T-helper 1 cell treated with Interleukin-12 subunit alpha and Interleukin-12 subunit beta and Interleukin-4 antibody, amounts not matched to agents 30 μg/mL and 1 μg/mL, for 36 hours (primary cell): ENCODE data around the gene FNBP1.

Source experiments
- H3K27ac Mint-ChIP-seq: one replicate; pipeline ENCODE4 v1.8.0; 2021; ENCODE audit warnings: mild to moderate bottlenecking, mixed read lengths
- H3K27me3 Mint-ChIP-seq: one replicate; pipeline ENCODE4 v1.8.0; 2021; ENCODE audit warnings: low read depth, mixed read lengths
- H3K36me3 Mint-ChIP-seq: one replicate; pipeline ENCODE4 v1.8.0; 2021; ENCODE audit warnings: low read depth, mixed read lengths
- H3K4me1 Mint-ChIP-seq: one replicate; pipeline ENCODE4 v1.8.0; 2021; ENCODE audit warnings: low read depth, mixed read lengths
- H3K4me3 Mint-ChIP-seq: one replicate; pipeline ENCODE4 v1.8.0; 2021; ENCODE audit warnings: mild to moderate bottlenecking, moderate library complexity, mixed read lengths
- H3K9me3 Mint-ChIP-seq: one replicate; pipeline ENCODE4 v1.8.0; 2021; ENCODE audit warnings: mixed read lengths

FNBP1 gene

GRCh38 chr9:129929496-129930125, 113.4 kb downstream of the FNBP1 start:
- Mint-ChIP-seq H3K4me3 (no peak overlapping the region), H3K27ac (no peak overlapping the region), H3K9me3 (no peaks in the 10 kb centered on the region), H3K36me3 (peaks cover 29% of the 10 kb centered on the region), H3K27me3 (no peaks in the 10 kb centered on the region), H3K4me1 (peaks cover 42% of the 10 kb centered on the region)

- H3K27ac Mint-ChIP-seq, result no peak overlapping the region
- H3K4me1 Mint-ChIP-seq, result peaks cover 5% of the 10 kb centered on the region
- no peaks in the 10 kb centered on the region for H3K9me3 Mint-ChIP-seq
- H3K4me3 Mint-ChIP-seq, result no peak overlapping the region
- no peaks in the 10 kb centered on the region for H3K27me3 Mint-ChIP-seq
- H3K36me3 Mint-ChIP-seq, result peaks cover 35% of the 10 kb centered on the region
Observed at GRCh38 chr9:129923589-129923988, 119.4 kb downstream of the FNBP1 start.

GRCh38 chr9:129921905-129922304, 121.1 kb downstream of the FNBP1 start:
- Mint-ChIP-seq H3K27me3 (no peaks in the 10 kb centered on the region), H3K27ac (no peak overlapping the region), H3K4me1 (peaks cover 7% of the 10 kb centered on the region), H3K36me3 (peaks cover 41% of the 10 kb centered on the region), H3K9me3 (no peaks in the 10 kb centered on the region), H3K4me3 (no peak overlapping the region)

GRCh38 chr9:129919841-129920240, 123.1 kb downstream of the FNBP1 start:
- Mint-ChIP-seq H3K4me1 (peaks cover 10% of the 10 kb centered on the region), H3K27me3 (no peaks in the 10 kb centered on the region), H3K9me3 (no peaks in the 10 kb centered on the region), H3K27ac (no peak overlapping the region), H3K4me3 (no peak overlapping the region), H3K36me3 (peaks cover 42% of the 10 kb centered on the region)

GRCh38 chr9:129919277-129919676, 123.7 kb downstream of the FNBP1 start:
- Mint-ChIP-seq H3K36me3 (peaks cover 39% of the 10 kb centered on the region), H3K27me3 (no peaks in the 10 kb centered on the region), H3K4me3 (no peak overlapping the region), H3K27ac (no peak overlapping the region), H3K9me3 (no peaks in the 10 kb centered on the region), H3K4me1 (peaks cover 7% of the 10 kb centered on the region)

GRCh38 chr9:129918296-129918950, 124.6 kb downstream of the FNBP1 start:
- Mint-ChIP-seq H3K27ac (no peak overlapping the region), H3K36me3 (peaks cover 32% of the 10 kb centered on the region), H3K9me3 (no peaks in the 10 kb centered on the region), H3K4me1 (peaks cover 7% of the 10 kb centered on the region), H3K4me3 (no peak overlapping the region), H3K27me3 (no peaks in the 10 kb centered on the region)

- H3K9me3 Mint-ChIP-seq, result no peaks in the 10 kb centered on the region
- no peaks in the 10 kb centered on the region for H3K27me3 Mint-ChIP-seq
- no peak overlapping the region for H3K27ac Mint-ChIP-seq
- peaks cover 7% of the 10 kb centered on the region for H3K4me1 Mint-ChIP-seq
- H3K36me3 Mint-ChIP-seq, result peaks cover 28% of the 10 kb centered on the region
- H3K4me3 Mint-ChIP-seq, result no peak overlapping the region
Observed at GRCh38 chr9:129916707-129917106, 126.3 kb downstream of the FNBP1 start.

GRCh38 chr9:129914051-129914450, 128.9 kb downstream of the FNBP1 start:
- Mint-ChIP-seq H3K36me3 (peaks cover 36% of the 10 kb centered on the region), H3K4me1 (peaks cover 15% of the 10 kb centered on the region), H3K4me3 (no peak overlapping the region), H3K9me3 (no peaks in the 10 kb centered on the region), H3K27ac (no peak overlapping the region), H3K27me3 (no peaks in the 10 kb centered on the region)

GRCh38 chr9:129910628-129911567, 132.1 kb downstream of the FNBP1 start:
- no peak overlapping the region for H3K27ac Mint-ChIP-seq
- peaks cover 36% of the 10 kb centered on the region for H3K36me3 Mint-ChIP-seq
- no peak overlapping the region for H3K4me3 Mint-ChIP-seq
- peaks cover 12% of the 10 kb centered on the region for H3K4me1 Mint-ChIP-seq
- no peaks in the 10 kb centered on the region for H3K27me3 Mint-ChIP-seq
- H3K9me3 Mint-ChIP-seq, result no peaks in the 10 kb centered on the region

- Mint-ChIP-seq H3K27me3 (no peaks in the 10 kb centered on the region), H3K4me3 (no peak overlapping the region), H3K36me3 (peaks cover 33% of the 10 kb centered on the region), H3K4me1 (peaks cover 12% of the 10 kb centered on the region), H3K9me3 (no peaks in the 10 kb centered on the region), H3K27ac (peak overlapping the region; percentile 68)
Observed at GRCh38 chr9:129909851-129910250, 133.1 kb downstream of the FNBP1 start.

GRCh38 chr9:129908906-129909305, 134.1 kb downstream of the FNBP1 start:
- Mint-ChIP-seq H3K36me3 (peaks cover 40% of the 10 kb centered on the region), H3K9me3 (no peaks in the 10 kb centered on the region), H3K4me1 (peaks cover 14% of the 10 kb centered on the region), H3K4me3 (no peak overlapping the region), H3K27me3 (no peaks in the 10 kb centered on the region), H3K27ac (no peak overlapping the region)

- no peaks in the 10 kb centered on the region for H3K9me3 Mint-ChIP-seq
- H3K27ac Mint-ChIP-seq, result no peak overlapping the region
- H3K36me3 Mint-ChIP-seq, result peaks cover 44% of the 10 kb centered on the region
- peaks cover 17% of the 10 kb centered on the region for H3K4me1 Mint-ChIP-seq
- no peak overlapping the region for H3K4me3 Mint-ChIP-seq
- H3K27me3 Mint-ChIP-seq, result no peaks in the 10 kb centered on the region
Observed at GRCh38 chr9:129907201-129907600, 135.8 kb downstream of the FNBP1 start.

GRCh38 chr9:129906298-129906697, 136.7 kb downstream of the FNBP1 start:
- no peaks in the 10 kb centered on the region for H3K9me3 Mint-ChIP-seq
- H3K36me3 Mint-ChIP-seq, result peaks cover 52% of the 10 kb centered on the region
- no peak overlapping the region for H3K4me3 Mint-ChIP-seq
- H3K27me3 Mint-ChIP-seq, result no peaks in the 10 kb centered on the region
- H3K27ac Mint-ChIP-seq, result no peak overlapping the region
- peaks cover 20% of the 10 kb centered on the region for H3K4me1 Mint-ChIP-seq

- Mint-ChIP-seq H3K36me3 (peaks cover 57% of the 10 kb centered on the region), H3K27me3 (no peaks in the 10 kb centered on the region), H3K9me3 (no peaks in the 10 kb centered on the region), H3K4me3 (no peak overlapping the region), H3K4me1 (peaks cover 14% of the 10 kb centered on the region), H3K27ac (peak overlapping the region; percentile 50)
Observed at GRCh38 chr9:129904734-129905133, 138.3 kb downstream of the FNBP1 start.

GRCh38 chr9:129902740-129903134, 140.3 kb downstream of the FNBP1 start:
- Mint-ChIP-seq H3K4me1 (peaks cover 15% of the 10 kb centered on the region), H3K36me3 (peaks cover 61% of the 10 kb centered on the region), H3K4me3 (no peak overlapping the region), H3K27ac (no peak overlapping the region), H3K27me3 (no peaks in the 10 kb centered on the region), H3K9me3 (no peaks in the 10 kb centered on the region)
